Measurements from ENCODE around the gene ALK.

ALK gene

GRCh38 chr2:29921560-29921915 lies at the start of gene ALK:
Gene ALK, minus strand, starts transcription at chr2:29921586. Its CDS starts 927 bp downstream, at chr2:29920659.
- no peak for FAIRE-seq

DNA sequence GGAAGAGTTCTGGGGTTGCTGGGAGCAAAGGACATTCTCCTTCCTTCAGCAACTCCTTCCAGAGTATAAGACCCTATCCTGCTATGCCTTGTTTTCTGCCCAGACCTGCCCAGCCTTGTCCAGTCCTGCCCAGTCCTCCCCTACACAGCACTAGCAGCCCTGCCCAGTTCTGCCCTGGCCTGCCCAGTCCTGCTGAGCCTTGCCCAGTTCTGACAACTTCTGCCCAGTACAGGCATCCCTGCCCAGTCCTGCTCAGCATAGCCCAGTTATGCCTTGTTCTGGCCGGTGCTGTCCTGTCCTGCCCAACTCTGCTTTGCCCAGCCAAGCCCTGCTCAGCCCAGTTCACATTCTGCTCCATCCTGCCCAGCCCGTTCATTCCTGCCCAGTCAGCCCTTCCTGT lies 44.9 kb upstream of the ALK start:
- no peak for FAIRE-seq

DNA sequence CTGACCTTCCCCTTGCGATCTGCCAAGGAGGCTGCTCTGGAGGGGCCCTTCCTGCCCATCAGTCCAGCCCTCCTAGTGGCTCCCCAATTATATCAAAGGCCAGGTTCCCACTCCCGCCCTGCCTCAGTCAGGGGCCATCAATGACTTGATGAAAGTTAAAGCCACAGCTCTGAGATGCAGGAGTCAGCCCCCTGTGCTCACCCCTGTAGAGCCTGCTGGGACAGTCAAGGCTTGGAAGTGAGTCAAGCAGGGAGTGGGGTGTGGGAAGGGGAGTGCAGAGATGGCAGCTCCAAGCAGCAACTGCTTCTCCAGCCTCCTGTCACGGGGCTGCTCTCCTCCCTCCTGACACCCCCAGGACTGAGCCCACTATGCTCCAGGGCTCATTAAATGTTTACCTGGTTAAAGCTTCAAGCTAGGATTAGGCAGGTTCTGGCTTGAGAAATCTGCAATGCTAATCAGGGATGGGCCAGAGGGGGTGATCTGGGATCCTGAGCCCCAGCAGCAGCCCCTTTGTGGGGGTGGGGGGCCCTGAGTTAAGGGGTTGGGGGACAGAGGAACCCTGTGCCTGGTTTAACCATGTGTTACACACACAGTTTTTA lies 42.7 kb upstream of the ALK start:
- FAIRE-seq: no peak

DNA sequence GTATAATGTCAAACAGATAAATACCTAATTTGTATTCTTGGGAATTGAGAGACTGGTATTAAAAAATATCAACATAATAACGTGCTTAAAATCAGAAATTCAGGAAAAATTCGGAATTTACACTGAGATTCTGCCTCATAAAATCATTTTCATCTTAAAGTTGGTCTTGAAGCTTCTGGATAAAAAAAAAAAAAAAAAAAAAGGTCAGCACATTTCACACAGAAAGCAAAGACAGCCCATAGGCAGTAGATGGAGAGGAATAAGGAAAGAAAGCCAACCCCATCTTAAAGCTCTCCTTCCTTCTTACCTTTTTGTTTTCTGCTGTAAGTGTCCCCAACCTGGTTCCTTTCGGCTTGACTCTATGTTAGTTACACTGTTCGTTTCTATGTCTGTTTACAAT lies 41.5 kb upstream of the ALK start:
- FAIRE-seq: no peak

DNA sequence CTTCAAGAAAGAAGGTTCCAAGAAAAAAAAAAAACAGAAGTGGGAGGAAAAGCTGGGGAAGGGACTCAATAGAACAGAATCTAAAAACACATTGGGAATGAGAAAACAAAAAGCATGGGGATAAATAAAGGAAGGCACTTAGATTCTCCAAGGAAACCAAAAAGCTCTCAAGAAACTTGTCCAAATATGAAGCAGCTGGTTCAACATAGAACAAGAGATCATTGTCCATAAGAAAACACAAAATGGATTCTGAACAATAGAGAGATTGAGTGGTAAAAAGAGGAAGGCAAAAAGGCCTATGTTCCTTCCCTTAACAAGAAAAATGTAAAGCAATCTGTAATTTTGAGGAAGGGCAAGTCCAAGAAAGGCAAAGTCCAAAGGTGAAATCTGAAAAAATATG lies 32.9 kb upstream of the ALK start:
- no peak for FAIRE-seq

GRCh38 chr2:29952973-29953372 lies 31.6 kb upstream of the ALK start:
- no peak for FAIRE-seq

DNA sequence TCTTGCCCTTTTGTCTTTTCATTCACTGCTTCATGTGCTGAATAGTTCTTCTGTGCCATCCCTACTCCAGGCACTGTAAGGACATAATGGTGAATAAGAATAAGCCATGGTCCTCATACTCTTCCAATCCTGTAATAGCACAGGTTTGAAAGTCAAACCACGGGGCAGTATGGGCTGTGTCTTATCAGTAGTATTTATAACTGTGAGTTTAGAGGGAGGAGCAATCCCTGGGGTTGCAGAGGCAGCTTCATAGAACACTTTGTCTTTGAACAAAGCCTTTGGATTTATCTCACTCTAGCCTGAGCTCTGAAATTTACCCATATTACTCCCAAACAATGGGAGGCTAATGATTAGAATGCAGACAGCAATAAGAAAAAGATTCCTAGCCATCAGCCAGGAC lies 30.2 kb upstream of the ALK start:
- FAIRE-seq: no peak

DNA sequence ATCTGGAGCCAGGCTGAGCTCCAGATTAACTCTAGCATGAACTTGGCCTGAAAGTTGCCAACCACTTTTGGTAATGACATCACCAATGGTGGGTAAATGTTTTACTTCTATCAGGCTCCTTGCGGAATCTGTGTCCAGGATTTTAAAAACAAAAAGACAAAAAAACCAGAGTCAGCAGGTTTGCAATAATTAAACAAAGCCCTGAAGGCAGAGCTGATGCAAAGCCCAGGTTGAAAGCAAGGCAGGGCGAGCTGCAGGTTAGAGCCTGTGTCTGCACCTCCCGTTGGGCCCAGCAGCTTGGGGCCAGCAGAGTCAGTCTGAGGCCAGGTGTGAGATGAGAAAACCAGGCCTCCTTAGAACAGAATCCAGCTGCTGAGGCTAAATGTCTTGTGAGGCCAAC lies 29.1 kb upstream of the ALK start:
- FAIRE-seq: no peak

GRCh38 chr2:29949042-29949441 lies 27.7 kb upstream of the ALK start:
- FAIRE-seq: no peak

- no peak for FAIRE-seq
Measured at GRCh38 chr2:29946505-29946904, 25.1 kb upstream of the ALK start.

GRCh38 chr2:29942711-29943110 lies 21.3 kb upstream of the ALK start:
- FAIRE-seq: no peak

DNA sequence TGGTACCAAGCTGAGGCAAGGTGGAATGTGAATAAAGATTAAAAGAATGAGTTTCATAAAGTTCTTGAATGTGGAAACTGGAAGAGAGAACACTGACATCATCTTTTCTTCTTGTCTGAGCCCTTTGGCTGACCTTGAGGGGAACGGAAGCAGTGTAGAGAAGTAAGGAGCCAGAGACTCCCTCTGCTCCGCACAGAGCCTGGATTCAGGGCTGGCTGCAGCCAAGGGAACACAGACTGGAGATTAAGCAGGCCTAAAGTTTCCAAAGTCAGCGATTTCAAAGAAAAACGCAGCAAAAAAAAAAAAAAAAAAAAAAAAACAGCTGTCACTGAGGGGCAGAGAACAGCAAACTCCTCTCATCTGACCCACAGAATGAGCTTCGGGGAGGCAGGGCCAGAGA lies 19.3 kb upstream of the ALK start:
- FAIRE-seq: no peak

- no peak for FAIRE-seq
Measured at GRCh38 chr2:29936020-29936419, 14.6 kb upstream of the ALK start.

- FAIRE-seq: no peak
Measured at GRCh38 chr2:29931818-29932217, 10.4 kb upstream of the ALK start.

DNA sequence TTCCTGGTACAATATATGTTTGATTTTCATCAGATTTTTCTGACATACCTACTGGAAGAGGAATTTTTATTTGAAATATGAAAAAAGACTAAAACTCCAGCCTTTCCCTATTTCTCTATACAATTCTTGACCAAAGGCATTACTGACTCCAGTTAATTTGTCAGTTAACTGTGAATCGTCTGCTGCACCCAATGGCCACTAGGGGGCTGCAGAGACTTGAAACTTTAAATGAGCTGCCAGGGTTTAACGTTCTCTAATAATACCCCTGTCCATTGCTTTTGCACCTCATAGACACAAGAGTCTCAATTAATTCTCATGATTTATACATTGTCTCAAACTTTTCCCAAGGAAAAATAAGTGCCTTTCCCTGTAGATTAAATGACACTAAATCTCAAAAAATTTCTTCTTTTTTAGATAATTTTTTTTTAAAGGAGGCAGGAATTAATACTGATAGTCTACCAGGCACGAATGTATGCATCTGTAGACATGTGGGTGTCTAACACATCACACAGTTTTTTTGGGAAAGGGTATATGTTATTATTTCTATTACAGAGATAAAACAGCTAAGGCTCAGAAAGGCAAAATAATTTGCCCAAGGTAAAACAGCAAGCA lies 1.8 kb upstream of the ALK start:
- FAIRE-seq: no peak

DNA sequence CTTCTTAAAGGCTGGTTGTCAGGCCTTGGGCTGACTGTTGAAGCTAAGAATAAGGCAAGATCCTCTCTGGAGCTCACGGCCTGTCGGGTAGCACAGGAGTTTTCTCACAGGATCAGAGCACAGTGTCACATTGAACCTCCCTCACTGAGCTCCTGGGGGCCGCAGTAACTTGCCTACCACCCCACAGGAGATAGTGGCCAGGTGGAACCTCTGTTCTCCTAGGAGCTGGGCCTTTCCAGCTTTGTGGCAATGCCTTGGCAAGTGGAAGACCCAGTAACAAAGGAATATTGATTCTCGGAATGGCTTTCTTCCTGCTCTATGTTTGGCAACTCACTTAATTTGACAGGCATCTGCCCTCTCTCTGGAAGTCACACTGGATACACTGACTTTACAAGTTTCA lies 1.2 kb upstream of the ALK start:
- no peak for FAIRE-seq

DNA sequence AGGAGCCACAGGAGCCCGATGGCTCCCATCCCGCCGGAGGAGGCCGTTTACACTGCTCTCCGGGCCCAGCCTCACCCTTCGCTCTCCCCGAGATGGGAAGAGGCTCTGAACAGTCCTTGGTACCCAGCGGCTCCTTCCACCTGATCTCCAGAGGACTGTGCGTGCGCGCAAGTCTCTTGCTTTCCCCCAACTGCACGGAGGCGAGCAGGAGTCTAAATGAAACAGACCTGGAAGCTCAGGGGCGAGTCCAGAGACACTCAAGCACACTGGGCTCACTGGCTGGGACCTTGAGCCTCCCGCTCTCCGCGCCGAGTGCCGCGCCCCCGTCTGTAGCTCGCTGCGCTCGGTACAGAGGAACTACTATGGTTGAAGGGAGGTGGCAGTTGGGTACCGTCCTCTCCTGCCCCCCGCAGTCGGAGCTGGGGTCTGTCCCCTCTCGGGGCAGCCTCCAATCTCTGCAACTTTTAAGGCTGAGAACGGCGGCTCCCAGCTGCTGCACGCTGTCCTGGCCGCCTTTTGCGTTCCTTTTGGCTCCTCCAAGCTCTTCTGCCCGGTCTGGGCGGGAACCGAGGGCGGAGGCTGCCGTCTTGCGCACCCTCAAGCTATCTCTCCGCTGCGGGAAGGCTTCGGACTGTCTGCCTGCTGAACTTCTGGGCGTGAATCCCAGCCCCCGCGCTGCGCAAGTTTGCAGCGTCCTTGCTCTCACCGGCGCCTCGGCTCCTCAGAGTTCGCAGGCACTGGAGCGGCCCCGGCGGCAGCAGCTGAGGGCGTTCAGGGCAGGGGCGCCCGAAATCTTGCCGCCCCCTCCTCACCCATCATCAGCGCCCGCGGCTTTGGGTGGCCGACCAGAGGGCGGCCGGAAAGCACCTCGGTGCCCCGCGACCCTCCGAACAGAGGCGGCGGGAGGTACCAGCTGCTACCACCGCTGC lies 491 bp downstream of the ALK start:
- no peak for FAIRE-seq

- FAIRE-seq: no peak
Measured at GRCh38 chr2:29920130-29920577, 1.2 kb downstream of the ALK start.

DNA sequence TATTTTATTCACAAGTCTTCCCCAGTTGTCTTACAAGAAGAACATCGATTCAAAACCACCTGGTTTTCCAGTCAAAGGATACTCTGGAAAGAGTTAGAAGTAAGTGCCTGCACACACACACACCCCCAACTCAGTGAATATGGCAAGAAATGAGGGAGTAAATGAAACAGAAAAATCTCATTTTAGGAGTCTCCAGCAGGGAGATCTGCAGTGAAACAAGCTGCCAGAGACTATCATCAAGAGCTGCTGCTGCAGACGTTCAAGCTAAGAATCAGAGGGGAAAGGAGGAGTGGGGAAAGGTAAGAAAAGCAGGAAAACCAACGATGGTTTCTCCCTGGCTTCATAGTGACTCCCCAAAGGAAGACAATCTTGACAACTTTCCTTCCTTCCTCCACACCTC lies 2.4 kb downstream of the ALK start:
- no peak for FAIRE-seq

GRCh38 chr2:29917781-29918180 lies 3.6 kb downstream of the ALK start:
- FAIRE-seq: no peak

GRCh38 chr2:29916571-29916970 lies 4.8 kb downstream of the ALK start:
- no peak for FAIRE-seq

DNA sequence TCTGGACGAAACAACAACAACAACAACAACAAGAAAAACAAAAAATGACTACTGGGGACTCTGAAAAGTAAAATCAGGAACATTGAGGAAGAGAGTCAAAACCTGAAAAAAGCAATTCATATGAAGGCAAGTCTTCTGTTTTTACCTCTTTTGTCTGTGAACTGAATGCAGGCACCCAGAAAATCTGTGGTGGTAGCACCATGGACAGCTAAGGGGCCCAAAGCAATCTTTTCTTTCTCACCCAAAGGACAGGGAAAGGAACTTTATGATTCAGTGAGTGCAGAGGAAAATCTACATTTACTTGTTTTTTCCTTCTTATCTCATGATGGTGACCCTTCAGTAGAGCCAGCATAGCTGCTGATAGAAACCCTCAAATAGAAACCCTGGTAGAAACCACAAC lies 10.4 kb downstream of the ALK start:
- FAIRE-seq: no peak

- FAIRE-seq: no peak
Measured at GRCh38 chr2:29910465-29910864, 10.9 kb downstream of the ALK start.

DNA sequence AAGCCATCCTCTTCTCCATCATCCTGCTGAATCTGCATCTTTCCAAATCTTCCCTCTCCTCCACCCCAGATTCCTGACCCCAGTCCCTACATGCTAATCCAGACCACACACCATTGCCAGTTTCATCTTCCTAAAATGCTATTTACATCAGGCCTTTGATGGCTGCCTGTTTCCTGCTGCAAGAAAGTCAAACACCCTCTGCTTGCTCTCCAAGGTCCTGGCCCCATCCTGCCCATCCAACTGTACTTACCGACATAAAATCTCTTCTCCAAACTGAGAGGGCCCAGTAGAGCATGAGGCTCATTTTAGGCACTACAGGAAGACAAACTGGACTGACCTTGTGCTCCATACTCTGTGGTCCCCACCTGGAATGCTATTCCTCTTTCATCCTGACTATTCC lies 19.0 kb downstream of the ALK start:
- no peak for FAIRE-seq

All from A204.1 (cell line).